GM18502 (cell line): ENCODE data around the gene IMPACT.

Experiments used
- ATAC-seq: cut with Tn5 transposase; IDR thresholded peaks from one replicate; pipeline ENCODE4 v1.9.1; 2021; ENCODE audit warnings: mild to moderate bottlenecking; ENCODE audit not compliant: unreplicated experiment, poor library complexity

IMPACT gene

DNA sequence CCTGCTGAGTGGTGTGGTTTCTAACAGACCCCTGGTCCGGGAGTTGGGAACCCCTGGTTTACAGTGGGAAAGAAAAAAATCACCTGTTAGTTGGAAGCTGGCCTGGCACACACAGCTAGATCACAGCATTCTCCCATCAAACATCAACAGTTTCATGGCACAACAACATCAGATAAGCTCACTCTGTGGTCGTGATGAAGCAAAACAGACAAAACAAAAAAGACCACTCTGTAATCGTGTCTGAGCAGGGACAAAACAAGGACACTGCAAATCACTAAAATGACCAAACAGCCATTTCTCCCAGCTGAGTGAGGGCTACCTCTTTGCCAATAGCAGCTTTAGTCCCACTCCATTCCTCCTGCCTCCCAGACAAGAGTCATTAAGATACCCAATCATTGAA lies 9.0 kb upstream of the IMPACT start:
- no peak for ATAC-seq

- ATAC-seq, result no peak
Measured at GRCh38 chr18:24420551-24420950, 5.9 kb upstream of the IMPACT start.

GRCh38 chr18:24421831-24422230 lies 4.6 kb upstream of the IMPACT start:
- no peak for ATAC-seq

DNA sequence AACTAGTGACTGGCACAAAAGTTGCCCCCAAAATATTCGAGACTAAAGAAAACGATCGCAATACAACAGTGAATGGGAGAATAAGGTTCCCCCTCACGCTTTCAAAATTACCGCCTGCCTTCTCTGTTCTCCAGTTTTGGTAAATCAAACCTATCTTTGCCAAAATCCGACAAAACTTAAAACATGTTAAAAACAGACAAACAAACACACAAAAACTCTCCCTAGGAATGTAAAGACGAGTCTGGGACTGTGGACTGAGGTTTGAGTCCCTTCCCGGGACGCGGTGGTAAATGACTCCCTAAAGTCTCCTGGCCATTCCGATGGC lies 435 bp upstream of the IMPACT start:
- ATAC-seq, result no peak

- ATAC-seq, result no peak
Measured at GRCh38 chr18:24427484-24427883, 1.0 kb downstream of the IMPACT start.

DNA sequence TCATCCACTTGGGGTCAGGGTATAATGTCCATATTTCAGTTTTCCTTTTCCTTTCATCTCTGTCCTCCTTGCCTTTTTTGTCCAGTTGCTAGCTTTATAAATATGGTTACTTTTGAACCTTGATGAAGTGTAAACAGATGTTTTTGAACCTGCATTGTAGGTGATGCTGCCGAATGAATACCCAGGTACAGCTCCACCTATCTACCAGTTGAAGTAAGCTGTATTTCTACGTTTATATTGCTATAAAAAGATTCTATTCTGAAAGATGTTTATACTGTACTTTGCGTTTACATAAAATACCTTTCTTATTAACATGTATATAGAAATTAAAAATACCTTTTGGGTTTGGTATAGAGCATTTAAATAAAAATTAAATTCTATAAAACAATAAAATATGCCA lies 2.2 kb downstream of the IMPACT start:
- ATAC-seq, result no peak

GRCh38 chr18:24429188-24429587 lies 2.7 kb downstream of the IMPACT start:
- no peak for ATAC-seq

DNA sequence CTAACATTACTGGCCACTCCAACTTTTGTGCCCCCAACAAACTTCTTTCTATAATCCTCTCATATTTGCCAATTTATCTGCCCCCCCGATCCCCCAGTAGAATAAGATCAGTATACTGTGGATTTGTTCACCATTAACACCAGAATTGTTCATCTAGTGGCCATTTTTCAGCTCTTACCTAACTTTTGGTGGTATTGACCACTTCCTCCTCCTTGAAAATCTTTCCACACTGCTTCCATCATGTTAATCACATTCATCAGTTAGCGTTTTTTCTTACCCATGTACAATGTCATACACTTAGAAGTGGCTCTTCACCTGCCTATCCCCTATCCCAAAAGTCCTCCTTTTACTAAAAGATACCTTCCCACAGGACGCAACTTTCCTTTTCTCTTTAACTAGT lies 6.1 kb downstream of the IMPACT start:
- no peak for ATAC-seq

DNA sequence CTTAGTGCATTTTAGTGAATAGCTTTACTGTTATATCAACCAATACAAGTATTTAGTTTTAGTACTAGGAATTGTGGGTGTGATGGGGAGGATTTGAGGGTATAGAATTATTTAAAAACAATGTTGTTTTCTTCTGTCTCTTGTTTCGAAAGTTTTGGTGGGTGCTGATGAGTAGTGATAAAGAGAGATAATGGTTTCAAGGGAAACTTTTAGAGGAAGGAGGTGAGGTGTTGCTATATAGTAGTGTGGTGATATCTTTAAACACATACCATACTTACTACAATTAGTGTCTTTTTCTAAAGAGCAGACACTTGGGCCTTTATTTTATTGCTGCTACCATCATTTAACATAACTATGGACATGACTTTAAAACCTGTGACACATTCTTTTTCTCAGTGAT lies 10.5 kb downstream of the IMPACT start:
- no peak for ATAC-seq

DNA sequence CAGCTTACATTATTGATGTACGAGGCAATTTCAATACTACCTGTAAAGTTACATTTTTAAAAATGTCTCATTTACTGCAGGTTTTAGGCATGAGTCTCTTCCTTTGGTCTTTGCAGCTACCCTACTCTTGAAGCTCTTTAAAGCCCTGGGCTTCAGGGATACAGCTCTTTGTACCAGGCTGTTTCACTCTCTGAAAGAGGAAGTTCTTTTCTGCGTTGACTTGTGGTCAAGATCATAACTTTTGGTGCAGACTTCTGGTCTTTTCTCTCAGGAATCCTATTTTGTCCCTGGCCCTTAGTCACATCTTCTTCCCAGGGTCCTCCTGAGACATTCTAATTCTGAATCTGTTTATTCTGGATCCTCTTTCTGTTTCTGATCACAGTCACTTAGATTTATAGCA lies 17.4 kb downstream of the IMPACT start:
- ATAC-seq, result peak; percentile 74

- ATAC-seq, result peak; percentile 80
Measured at GRCh38 chr18:24446453-24446852, 20.0 kb downstream of the IMPACT start.

- ATAC-seq, result no peak
Measured at GRCh38 chr18:24446953-24447538, 20.6 kb downstream of the IMPACT start.

- no peak for ATAC-seq
Measured at GRCh38 chr18:24447961-24448360, 21.5 kb downstream of the IMPACT start.

DNA sequence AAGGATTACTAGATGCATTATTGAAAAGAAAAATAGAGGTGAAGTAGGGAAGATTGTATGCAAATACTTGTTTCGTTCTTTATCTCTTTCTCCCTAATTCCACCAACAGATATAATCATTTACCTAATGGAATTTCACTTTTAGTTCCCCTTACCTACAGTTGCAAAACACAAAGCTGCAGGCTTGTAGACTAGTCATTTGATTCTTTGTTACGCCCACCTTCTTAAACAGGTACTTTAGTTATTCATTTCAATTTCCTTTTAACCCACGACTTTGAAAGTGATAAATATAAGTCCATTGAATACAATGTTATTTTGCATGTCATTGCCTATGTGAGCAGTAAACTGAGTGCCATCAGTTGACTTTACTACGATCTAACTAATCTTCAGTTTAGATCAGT lies 30.1 kb downstream of the IMPACT start:
- peak; percentile 85 for ATAC-seq

GRCh38 chr18:24459772-24460171 lies 33.3 kb downstream of the IMPACT start:
- no peak for ATAC-seq

DNA sequence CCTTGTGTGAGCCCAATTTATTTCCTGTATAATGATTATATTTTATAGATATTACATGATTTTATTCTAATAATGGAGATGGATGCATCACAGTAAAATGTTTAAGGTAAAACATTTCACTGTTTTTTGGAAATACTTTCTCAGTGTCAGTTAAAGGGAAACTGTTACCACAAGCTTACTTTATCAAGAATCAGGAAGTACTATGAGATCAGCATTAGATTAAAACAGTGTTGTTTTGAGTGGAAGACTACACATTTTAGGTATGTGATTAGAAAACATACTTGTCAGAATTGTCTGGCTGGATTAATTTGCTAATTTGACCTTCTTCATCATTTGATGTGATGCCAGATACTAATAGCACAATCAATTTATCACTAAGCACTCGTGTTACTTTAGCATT lies 33.9 kb downstream of the IMPACT start, which contains the start of gene HRH4:
TSS of gene HRH4 (plus strand) at position 250 of the 400 bp plus-strand sequence. CDS start at position 342, 92 bp downstream.
- ATAC-seq, result no peak

DNA sequence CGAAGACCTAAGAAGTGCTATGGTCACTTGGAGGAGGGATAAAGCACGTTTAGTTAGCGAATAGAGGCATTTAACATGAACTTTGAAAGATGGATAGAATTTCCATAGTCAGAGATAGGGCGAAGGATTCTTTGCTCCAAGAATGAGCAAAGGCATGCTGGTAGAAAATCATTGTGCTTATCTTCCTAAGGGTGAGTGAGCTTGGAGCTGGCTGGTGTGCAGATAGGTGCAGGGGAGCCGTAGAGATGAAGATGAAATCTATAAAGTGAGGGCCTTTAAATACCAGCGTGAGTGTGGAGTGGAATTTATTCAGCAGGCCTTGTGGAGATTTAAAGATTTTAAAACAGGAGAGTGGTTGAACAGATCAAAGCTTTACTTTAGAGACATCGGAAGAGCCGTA lies 35.5 kb downstream of the IMPACT start:
- ATAC-seq, result no peak

- ATAC-seq, result no peak
Measured at GRCh38 chr18:24462838-24463775, 36.6 kb downstream of the IMPACT start.

GRCh38 chr18:24465486-24465885 lies 39.0 kb downstream of the IMPACT start:
- no peak for ATAC-seq

- no peak for ATAC-seq
Measured at GRCh38 chr18:24466771-24467170, 40.3 kb downstream of the IMPACT start.

- no peak for ATAC-seq
Measured at GRCh38 chr18:24470022-24470618, 43.6 kb downstream of the IMPACT start.
